HG03108 (cell line): ENCODE measurements around the gene ALDH5A1.
"Not testable (repeated sequence)": the region's sequence is repeated elsewhere in the genome, so short reads cannot be mapped to it uniquely, and the experiment has no call there.

ENCODE experiments used
- ATAC-seq: cut with Tn5 transposase; IDR thresholded peaks from one replicate; pipeline ENCODE4 v1.9.1; 2021; ENCODE audit warnings: moderate library complexity; ENCODE audit not compliant: unreplicated experiment

Gene ALDH5A1

GRCh38 chr6:24484657-24485323 lies 10.0 kb upstream of the ALDH5A1 start:
- ATAC-seq, result no peak

GRCh38 chr6:24486065-24486464 lies 8.7 kb upstream of the ALDH5A1 start:
- ATAC-seq, result no peak

DNA sequence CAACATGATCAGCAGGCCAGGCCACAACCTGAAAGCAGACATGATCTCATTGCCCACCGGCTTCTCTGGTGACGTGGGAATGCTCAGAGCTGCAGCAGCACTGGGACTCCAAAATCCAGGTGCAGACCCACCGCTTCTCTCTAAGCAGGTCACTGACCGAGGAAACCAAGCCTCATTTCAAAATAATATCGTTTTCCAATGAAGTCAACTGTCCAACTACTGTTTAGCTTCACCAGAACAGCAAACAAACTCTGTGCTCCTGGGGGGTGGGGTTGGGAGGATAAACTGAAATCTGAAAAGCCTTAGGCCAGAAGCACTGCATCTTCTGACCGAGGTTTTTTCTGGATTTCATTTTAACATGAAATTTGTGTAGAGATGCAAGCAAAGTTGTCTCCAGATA lies 5.3 kb upstream of the ALDH5A1 start, which contains the start of gene GPLD1:
Gene GPLD1 (minus strand): TSS at position 109 of the 400 bp plus-strand sequence. CDS start 67 bp downstream, at position 42.
- ATAC-seq, result no peak

DNA sequence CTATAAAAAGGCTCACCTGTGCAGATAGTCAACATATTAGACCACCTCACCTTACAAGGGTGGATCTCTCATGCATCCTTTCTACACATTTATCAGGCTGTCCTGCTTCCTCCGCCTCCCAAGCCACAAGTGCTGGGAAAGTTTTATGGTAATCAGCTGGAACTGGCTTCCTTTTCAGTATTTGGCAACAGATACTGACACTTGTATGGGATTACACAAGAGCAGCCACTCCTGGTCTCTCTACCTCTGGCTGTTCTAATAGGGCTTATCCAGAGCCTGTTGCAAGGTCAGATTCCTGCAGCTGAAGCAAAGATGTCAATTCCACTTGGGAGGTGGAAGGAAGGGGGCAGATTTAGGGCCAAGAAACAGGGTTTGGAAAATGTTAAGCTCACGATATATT lies 4.9 kb upstream of the ALDH5A1 start:
- ATAC-seq, result no peak

DNA sequence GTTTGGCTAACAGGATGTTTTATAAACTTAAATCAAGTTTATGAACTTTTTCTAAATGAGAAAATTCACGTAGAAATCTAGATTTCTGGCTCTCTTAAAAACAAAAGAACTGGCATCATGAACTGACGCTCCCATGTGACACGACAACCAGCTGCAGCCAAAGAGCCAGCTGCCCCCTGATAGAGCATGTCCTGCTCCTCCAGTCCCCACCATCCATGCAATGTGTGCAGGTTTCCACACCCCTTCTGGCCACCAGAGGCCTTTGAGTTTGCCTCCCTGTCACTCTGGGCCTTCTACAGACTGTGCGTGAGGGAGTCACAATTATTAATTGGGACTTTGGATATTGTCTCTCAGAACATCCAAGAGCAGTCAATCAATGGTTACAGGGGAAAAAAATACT lies 3.8 kb upstream of the ALDH5A1 start:
- ATAC-seq, result no peak

DNA sequence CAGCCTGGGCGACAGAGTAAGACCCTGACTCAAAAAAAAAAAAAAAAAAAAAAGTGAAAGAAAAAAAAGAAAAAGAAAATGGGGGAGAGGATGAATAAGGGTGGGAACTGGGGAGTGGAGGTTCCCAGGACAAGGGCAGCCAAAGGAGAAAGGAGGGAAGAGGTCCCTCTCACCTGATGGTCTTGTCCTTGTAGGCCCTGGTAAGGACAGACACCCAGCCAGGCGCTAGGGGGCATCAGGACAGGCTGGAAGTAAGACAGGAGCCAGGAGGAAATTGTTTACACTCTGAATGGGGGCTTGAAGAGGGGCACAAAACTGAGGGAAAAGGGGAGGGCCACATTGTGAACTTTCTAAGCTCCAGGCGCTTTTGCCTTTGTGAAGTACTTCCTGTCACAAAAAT lies 2.3 kb upstream of the ALDH5A1 start:
- no peak for ATAC-seq

- ATAC-seq, result no peak
These were observed 586 bp upstream of the ALDH5A1 start for GRCh38 chr6:24493945-24494820.

DNA sequence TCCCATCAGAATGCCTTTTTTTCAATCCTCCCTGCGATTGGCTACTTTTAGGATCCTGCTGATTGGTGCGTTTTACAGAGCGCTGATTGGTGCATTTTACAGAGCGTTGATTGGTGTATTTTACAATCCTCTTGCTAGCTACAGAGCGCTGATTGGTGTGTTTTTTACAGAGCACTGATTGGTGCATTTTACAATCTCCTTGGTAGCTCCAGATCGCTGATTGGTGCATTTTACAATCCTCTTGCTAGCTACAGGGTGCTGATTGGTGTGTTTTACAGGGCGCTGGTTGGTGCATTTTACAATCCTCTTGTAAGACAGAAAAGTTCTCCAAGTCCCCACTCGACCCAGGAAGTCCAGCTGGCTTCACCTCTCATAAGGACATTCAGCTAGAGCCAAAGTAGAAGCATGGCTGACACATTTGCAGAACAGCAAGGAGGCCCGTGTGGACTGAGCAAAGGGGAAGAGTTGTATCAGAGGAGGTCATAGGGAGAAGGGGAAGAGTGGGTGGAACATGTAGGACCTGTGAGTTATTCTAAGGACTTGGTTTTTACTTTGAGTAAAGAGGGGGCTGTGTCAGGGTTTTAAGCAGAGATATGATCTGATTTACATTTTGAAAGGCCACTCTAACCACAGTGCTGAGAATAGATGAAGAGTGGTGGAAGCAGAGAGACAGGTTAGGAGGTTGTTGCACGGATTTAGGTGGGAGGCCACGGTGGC lies 2.6 kb downstream of the ALDH5A1 start:
- no peak for ATAC-seq

DNA sequence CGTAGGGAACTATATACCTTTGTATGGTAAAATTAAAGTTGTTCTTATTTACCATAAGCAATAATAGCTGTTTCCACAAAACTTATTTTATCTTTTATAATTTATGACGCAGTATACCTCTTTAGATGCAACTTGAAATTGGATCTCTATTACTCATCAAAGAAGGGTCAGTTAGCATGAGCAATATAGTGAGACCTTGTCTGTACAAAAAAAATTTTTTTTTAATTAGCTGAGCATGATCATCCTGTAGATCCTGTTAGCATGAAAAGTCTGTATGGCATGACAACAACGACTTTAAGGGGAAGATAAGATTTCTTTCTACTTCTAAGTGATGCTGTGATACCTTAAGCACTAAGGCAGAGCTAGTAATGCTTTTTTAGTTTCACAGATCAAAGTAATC lies 5.9 kb downstream of the ALDH5A1 start:
- ATAC-seq, result no peak

- ATAC-seq, result no peak
These were observed 6.6 kb downstream of the ALDH5A1 start for GRCh38 chr6:24501374-24501773.

DNA sequence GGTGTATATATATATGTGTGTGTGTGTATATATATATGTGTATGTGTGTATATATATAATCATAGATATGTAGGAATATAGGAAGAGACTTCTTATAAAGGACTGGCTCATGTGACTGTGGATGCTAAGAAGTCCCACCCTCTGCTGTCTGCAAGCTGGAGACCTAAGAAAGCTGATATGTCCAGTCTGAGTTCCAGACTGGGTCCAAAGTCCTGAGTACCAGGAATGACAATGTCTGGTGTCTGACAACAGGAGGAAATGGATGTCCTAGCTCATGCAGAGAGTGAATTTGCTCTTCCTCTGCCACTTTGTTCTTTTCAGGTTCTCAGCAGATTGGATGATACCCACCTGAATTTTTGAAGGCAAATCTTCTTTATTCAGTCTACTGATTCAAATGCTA lies 7.1 kb downstream of the ALDH5A1 start:
- ATAC-seq, result no peak

- ATAC-seq, result no peak
These were observed 9.5 kb downstream of the ALDH5A1 start for GRCh38 chr6:24504287-24504648.

DNA sequence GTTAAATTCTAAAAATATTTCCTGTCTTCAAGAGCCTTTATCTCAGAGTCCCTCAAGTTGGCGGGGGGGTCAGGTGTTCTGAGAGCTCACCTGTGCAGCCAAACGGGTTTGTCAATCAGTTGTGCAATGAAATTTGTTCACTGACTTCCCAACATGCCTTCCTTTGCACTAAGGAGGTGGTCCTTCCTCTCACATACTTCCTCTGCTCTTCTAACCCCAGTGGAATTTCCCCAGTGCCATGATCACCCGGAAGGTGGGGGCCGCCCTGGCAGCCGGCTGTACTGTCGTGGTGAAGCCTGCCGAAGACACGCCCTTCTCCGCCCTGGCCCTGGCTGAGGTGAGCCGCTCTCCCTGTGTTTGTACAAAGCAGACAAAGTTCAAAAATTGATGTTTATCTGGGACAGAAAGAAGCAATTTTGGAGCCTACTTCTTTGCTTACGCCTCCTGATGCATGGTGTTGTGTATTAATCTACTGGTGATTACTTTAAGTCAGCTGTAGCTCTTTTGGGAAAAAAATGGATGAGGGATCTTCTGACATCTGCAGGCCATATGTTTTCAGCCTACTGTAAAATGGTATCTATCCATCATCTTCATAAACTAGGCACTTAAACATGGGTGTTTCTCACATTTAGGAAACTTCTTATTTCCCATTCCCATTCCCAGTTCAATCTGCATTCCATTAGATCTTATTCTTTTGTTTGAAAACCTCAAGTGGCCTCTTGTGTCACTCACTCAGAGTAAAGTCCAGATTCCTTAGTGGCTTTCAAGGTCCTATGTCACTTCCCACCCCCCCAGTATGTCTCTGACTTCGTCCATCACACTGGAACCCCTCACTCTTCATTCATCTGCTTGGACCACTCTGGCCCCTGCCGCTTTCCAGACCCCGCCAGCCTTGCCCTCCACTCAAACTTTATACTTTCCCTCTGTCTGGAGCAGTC lies 10.1 kb downstream of the ALDH5A1 start:
- ATAC-seq, result no peak

DNA sequence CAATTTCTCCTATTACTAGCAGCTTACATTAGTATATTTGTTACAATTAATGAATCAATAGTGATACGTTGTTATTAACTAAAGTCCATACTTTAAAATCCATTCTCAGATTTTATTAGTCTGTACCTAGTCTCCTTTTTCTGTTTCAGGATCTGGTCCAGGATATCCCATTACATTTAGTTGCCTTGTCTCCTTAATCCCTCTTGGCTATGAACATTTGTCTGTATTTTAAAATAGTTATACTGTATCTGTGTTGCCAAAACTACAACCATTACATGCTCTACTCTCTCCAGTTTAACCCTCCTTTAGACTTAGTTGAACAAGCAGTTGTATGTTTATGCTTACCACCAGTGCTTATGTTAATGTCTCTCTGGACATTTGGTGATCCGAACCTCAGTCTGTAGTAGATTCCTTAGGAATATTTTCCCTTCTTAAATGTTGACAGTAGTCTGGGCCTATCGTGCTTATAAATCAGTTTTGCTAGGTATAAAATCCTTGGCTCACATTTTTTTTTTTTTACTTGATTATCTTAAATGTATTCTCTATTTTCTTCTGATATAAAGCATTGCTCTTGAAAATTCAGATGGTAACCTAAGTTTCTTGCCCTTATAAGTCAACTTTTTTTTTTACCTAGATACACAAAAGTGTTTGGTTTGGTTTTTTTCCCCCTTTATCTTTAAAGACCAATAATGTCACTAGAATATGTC lies 12.2 kb downstream of the ALDH5A1 start:
- no peak for ATAC-seq

DNA sequence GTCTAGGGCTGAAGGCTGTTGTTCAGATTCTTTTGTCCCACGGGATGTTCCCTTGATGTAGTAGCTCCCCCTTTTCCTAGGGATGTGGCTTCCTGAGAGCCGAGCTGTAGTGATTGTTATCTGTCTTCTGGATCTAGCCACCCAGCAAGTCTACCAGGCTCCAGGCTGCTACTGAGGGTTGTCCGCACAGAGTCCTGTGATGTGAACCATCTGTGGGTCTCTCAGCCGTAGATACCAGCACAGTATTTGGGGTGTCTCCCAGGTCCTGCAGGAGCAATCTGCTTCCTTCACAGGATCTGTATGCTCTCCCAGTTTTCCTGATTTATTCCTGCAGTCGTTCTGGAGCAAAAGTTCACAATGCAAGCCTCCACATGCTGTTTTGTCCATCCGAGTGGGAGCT lies 17.2 kb downstream of the ALDH5A1 start:
- not testable (repeated sequence) for ATAC-seq

GRCh38 chr6:24513602-24514001 lies 18.8 kb downstream of the ALDH5A1 start:
- no peak for ATAC-seq

GRCh38 chr6:24517659-24518543 lies 23.1 kb downstream of the ALDH5A1 start:
- ATAC-seq, result peak; percentile 56

- peak; percentile 44 for ATAC-seq
These were observed 26.3 kb downstream of the ALDH5A1 start for GRCh38 chr6:24520929-24521546.
